OCI-LY3 (cell line): ENCODE measurements around the gene ID3.

Experiments
- H2AFZ ChIP-seq: fragments of 200-600, 300-600 bp; shearing (Covaris generic); 2 replicates; pipeline ENCODE4 v1.6.0; 2014; ENCODE audit warnings: antibody characterized with exemption, low read depth, low read length
- H3K27ac ChIP-seq: fragments of 200-600, 300-600 bp; sonication (generic); 2 replicates; pipeline ENCODE4 v1.5.1; 2014; ENCODE audit warnings: mild to moderate bottlenecking, low read length, moderate library complexity, mixed read lengths
- H3K27me3 ChIP-seq: fragments of 200-600, 300-600 bp; sonication (generic); 2 replicates; pipeline ENCODE4 v1.6.1; 2014; ENCODE audit warnings: low read depth, low read length, mixed read lengths
- H3K36me3 ChIP-seq: fragments of 200-600, 300-600 bp; sonication (generic); replicated peaks from 2 replicates; pipeline ENCODE3; 2014; ENCODE audit warnings: low read depth, low read length, mixed read lengths
- H3K4me1 ChIP-seq: fragments of 300-600, 200-600 bp; sonication (generic); 2 replicates; pipeline ENCODE4 v1.6.1; 2014; ENCODE audit warnings: low read length, mixed read lengths
- H3K4me2 ChIP-seq: fragments of 200-600, 300-600 bp; sonication (generic); 2 replicates; pipeline ENCODE4 v1.6.1; 2014; ENCODE audit warnings: low read length, mixed read lengths
- H3K4me3 ChIP-seq: fragments of 300-600, 200-600 bp; sonication (generic); 2 replicates; pipeline ENCODE4 v1.5.1; 2014; ENCODE audit warnings: antibody characterized with exemption, mild to moderate bottlenecking, low read length, moderate library complexity
- H3K79me2 ChIP-seq: fragments of 300-600, 200-600 bp; shearing (Covaris generic); 2 replicates; pipeline ENCODE4 v1.6.1; 2014; ENCODE audit warnings: mild to moderate bottlenecking, low read length, mixed read lengths
- H3K9ac ChIP-seq: fragments of 300-600, 200-600 bp; shearing (Covaris generic); 2 replicates; pipeline ENCODE4 v1.6.0; 2014; ENCODE audit warnings: mild to moderate bottlenecking, low read length, moderate library complexity
- H3K9me3 ChIP-seq: fragments of 200-600, 300-600 bp; shearing (Covaris generic); 2 replicates; pipeline ENCODE4 v1.6.1; 2014; ENCODE audit warnings: low read length, mixed read lengths; ENCODE audit not compliant: insufficient read depth
- H4K20me1 ChIP-seq: fragments of 200-600, 300-600 bp; sonication (generic); 2 replicates; pipeline ENCODE4 v1.6.1; 2016; ENCODE audit warnings: low read length, mixed read lengths; ENCODE audit not compliant: insufficient read depth
- CTCF ChIP-seq: fragments of 200-600, 300-600 bp; sonication (generic); IDR thresholded peaks from 2 replicates; pipeline ENCODE4 v1.5.1; 2014; ENCODE audit warnings: antibody characterized with exemption, low read length, low read depth
- EZH2phosphoT487 ChIP-seq: fragments of 200-600 bp; shearing (Covaris generic); IDR thresholded peaks from 2 replicates; pipeline ENCODE4 v1.6.1; 2018; ENCODE audit warnings: antibody characterized with exemption, mixed run types, low read depth

ID3 gene, protein sequence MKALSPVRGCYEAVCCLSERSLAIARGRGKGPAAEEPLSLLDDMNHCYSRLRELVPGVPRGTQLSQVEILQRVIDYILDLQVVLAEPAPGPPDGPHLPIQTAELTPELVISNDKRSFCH

DNA sequence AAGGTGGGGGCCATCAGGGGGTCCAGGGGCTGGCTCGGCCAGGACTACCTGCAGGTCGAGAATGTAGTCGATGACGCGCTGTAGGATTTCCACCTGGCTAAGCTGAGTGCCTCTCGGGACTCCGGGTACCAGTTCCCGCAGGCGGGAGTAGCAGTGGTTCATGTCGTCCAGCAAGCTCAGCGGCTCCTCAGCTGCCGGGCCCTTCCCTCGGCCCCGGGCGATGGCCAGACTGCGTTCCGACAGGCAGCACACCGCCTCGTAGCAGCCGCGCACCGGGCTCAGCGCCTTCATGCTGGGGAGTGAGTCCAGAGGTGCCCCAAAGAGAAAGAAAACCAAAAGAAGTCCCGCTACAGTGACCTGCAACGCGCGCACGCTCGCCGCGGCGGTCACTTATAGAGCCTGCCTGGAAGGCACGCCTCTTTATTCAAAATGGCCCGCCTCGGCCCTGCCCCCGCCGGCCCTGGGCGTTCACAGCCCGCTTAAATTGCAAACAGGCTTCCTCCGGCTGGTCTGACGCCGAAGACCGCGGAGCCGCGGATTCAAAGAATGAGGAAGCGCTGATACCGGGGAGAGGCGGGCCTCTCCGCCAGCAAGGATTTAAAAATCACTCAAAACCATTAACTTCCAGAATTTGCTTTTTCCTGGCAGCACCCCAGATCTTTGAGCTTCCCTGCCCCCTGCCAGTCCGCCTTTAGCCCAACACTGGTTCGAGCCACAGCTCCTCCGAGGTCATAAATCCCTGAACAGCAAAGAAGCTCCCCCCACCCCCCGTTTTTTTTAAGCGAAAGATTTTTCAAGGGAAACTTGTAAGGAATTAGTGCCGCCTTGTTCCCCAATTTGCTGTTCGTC lies at the start of gene ID3:
ID3 (minus strand) TSS at position 366 of the 849 bp plus-strand sequence; CDS start at position 291, 75 bp downstream.
- peak within 1 kb of the TSS; percentile 84 for H3K9ac ChIP-seq
- TF ChIP-seq CTCF = no peak
- TF ChIP-seq EZH2phosphoT487 = no peak
- peaks cover 31% of the 10 kb centered on the region for H3K27me3 ChIP-seq
- H2AFZ ChIP-seq = peak within 1 kb of the TSS; percentile 43
- H3K9me3 ChIP-seq = no peaks in the 10 kb centered on the region
- peak within 1 kb of the TSS; percentile 94 for H3K4me3 ChIP-seq
- peaks cover 4% of the 10 kb centered on the region for H3K36me3 ChIP-seq
- H3K4me1 ChIP-seq = peaks cover 53% of the 10 kb centered on the region
- peak within 1 kb of the TSS; percentile 98 for H3K4me2 ChIP-seq
- H4K20me1 ChIP-seq = no peaks in the 10 kb centered on the region
- peak within 1 kb of the TSS; percentile 46 for H3K27ac ChIP-seq
- H3K79me2 ChIP-seq = 0 out of 2 replicates have a peak, but pooled peaks cover 3% of the 10 kb centered on the region

- no peaks in the 10 kb centered on the region for H3K79me2 ChIP-seq
- H3K9me3 ChIP-seq = peaks cover 9% of the 10 kb centered on the region; the same call in 1 of the 2 replicates
- no peaks in the 10 kb centered on the region for H3K36me3 ChIP-seq
- peaks cover 14% of the 10 kb centered on the region for H3K4me1 ChIP-seq
- no peak overlapping the region for H3K4me2 ChIP-seq
- TF ChIP-seq EZH2phosphoT487 (no peak), CTCF (no peak)
- H4K20me1 ChIP-seq = no peaks in the 10 kb centered on the region
- H2AFZ ChIP-seq = no peak overlapping the region
- no peak overlapping the region for H3K9ac ChIP-seq
- H3K27me3 ChIP-seq = no peaks in the 10 kb centered on the region
- no peak overlapping the region for H3K4me3 ChIP-seq
- no peak overlapping the region for H3K27ac ChIP-seq
Measured at GRCh38 chr1:23607944-23608343, 48.6 kb upstream of the ID3 start.

- Histone ChIP-seq H3K4me3 (no peak overlapping the region), H3K4me1 (no peaks in the 10 kb centered on the region), H3K9ac (no peak overlapping the region), H2AFZ (no peak overlapping the region), H3K9me3 (no peaks in the 10 kb centered on the region), H3K4me2 (no peak overlapping the region), H3K27ac (no peak overlapping the region), H3K27me3 (no peaks in the 10 kb centered on the region), H3K79me2 (no peaks in the 10 kb centered on the region), H3K36me3 (no peaks in the 10 kb centered on the region), H4K20me1 (no peaks in the 10 kb centered on the region)
- TF ChIP-seq CTCF (no peak), EZH2phosphoT487 (no peak)
Measured at GRCh38 chr1:23601968-23602876, 42.9 kb upstream of the ID3 start.
